ENCODE measurements around the gene PTPMT1.
"Not testable (repeated sequence)": the region's sequence is repeated elsewhere in the genome, so short reads cannot be mapped to it uniquely, and the experiment has no call there.

PTPMT1 gene

GRCh38 chr11:47527186-47527585 is 38.2 kb upstream of the PTPMT1 start:
- H2AK5ac ChIP-seq (ENCODE audit: low read depth, low read length): no peak overlapping the region
- peaks cover 0 to 43% of the 10 kb centered on the region in 2 donors for H3K36me3 ChIP-seq (replicated peaks in 1 of 2; ENCODE audit: control insufficient read depth in 2 of 2, insufficient read depth in 2 of 2, low read length in 2 of 2)
- H2BK120ac ChIP-seq (ENCODE audit: low read depth, low read length): no peak overlapping the region
- H3K4me2 ChIP-seq (ENCODE audit: insufficient read depth, low read length, poor library complexity, severe bottlenecking): no peak overlapping the region
- no peak overlapping the region for H3K9ac ChIP-seq (ENCODE audit: low read depth, low read length, poor library complexity)
- H3K4ac ChIP-seq (ENCODE audit: low read length): no peak overlapping the region
- no peak overlapping the region for H3K18ac ChIP-seq (ENCODE audit: low read length)
- no peaks in the 10 kb centered on the region for H3K27me3 ChIP-seq (ENCODE audit: control insufficient read depth in 3 of 3, insufficient read depth in 3 of 3, low read depth in 1 of 3, low read length in 3 of 3)
- no peak overlapping the region for H4K91ac ChIP-seq (ENCODE audit: low read depth, low read length, poor library complexity)
- no peak overlapping the region for H2BK5ac ChIP-seq (ENCODE audit: low read length)
- DNase-seq (ENCODE audit: low spot score): no peak
- H3K14ac ChIP-seq (ENCODE audit: low read length): no peak overlapping the region
- H3K27ac ChIP-seq (replicated peaks; ENCODE audit: low read length): no peak overlapping the region
- H2BK15ac ChIP-seq (ENCODE audit: low read length): no peak overlapping the region
- no peaks in the 10 kb centered on the region for H3K9me3 ChIP-seq (replicated peaks in 1 of 2; ENCODE audit: control insufficient read depth in 2 of 2, insufficient read depth in 1 of 2, low read depth in 1 of 2, low read length in 2 of 2)
- no peak overlapping the region for H4K8ac ChIP-seq (ENCODE audit: low read depth, low read length)
- no peak overlapping the region for H2AFZ ChIP-seq (ENCODE audit: low read length)
- H3K23ac ChIP-seq (ENCODE audit: low read depth, low read length, poor library complexity): no peak overlapping the region
- H2BK12ac ChIP-seq (ENCODE audit: low read length): no peak overlapping the region
- H3K79me1 ChIP-seq (ENCODE audit: low read depth, low read length): peaks cover 3% of the 10 kb centered on the region
- H3K4me3 ChIP-seq (ENCODE audit: low read length in 2 of 2): no peak overlapping the region
- no CpG with 5 or more reads among the region's 6 CpGs for whole genome bisulfite sequencing, 2 donors (ENCODE audit: extremely low coverage in 2 of 2, insufficient read length in 2 of 2, insufficient replicate concordance in 1 of 2)
- peaks cover 18 to 26% of the 10 kb centered on the region in 2 donors for H3K4me1 ChIP-seq (ENCODE audit: control insufficient read depth in 2 of 2, insufficient read depth in 1 of 2, low read depth in 1 of 2, low read length in 2 of 2)

- H3K36me3 ChIP-seq (replicated peaks in 1 of 2; ENCODE audit: control insufficient read depth in 2 of 2, insufficient read depth in 2 of 2, low read length in 2 of 2): peaks cover 0 to 50% of the 10 kb centered on the region in 2 donors
- H3K27me3 ChIP-seq (ENCODE audit: control insufficient read depth in 3 of 3, insufficient read depth in 3 of 3, low read depth in 1 of 3, low read length in 3 of 3): no peaks in the 10 kb centered on the region
- DNase-seq (ENCODE audit: low spot score): no peak
- H2BK12ac ChIP-seq (ENCODE audit: low read length): no peak overlapping the region
- no peak overlapping the region for H3K4me2 ChIP-seq (ENCODE audit: insufficient read depth, low read length, poor library complexity, severe bottlenecking)
- H3K4ac ChIP-seq (ENCODE audit: low read length): no peak overlapping the region
- no CpG with 5 or more reads among the region's 4 CpGs for WGBS, 2 donors (ENCODE audit: extremely low coverage in 2 of 2, insufficient read length in 2 of 2, insufficient replicate concordance in 1 of 2)
- H3K23ac ChIP-seq (ENCODE audit: low read depth, low read length, poor library complexity): no peak overlapping the region
- no peak overlapping the region for H3K14ac ChIP-seq (ENCODE audit: low read length)
- no peak overlapping the region for H3K4me3 ChIP-seq (ENCODE audit: low read length in 2 of 2)
- H4K91ac ChIP-seq (ENCODE audit: low read depth, low read length, poor library complexity): no peak overlapping the region
- no peak overlapping the region for H2BK15ac ChIP-seq (ENCODE audit: low read length)
- no peak overlapping the region for H4K8ac ChIP-seq (ENCODE audit: low read depth, low read length)
- H2AK5ac ChIP-seq (ENCODE audit: low read depth, low read length): no peak overlapping the region
- H2AFZ ChIP-seq (ENCODE audit: low read length): no peak overlapping the region
- H3K9me3 ChIP-seq (replicated peaks in 1 of 2; ENCODE audit: control insufficient read depth in 2 of 2, insufficient read depth in 1 of 2, low read depth in 1 of 2, low read length in 2 of 2): no peaks in the 10 kb centered on the region
- H2BK5ac ChIP-seq (ENCODE audit: low read length): no peak overlapping the region
- H2BK120ac ChIP-seq (ENCODE audit: low read depth, low read length): no peak overlapping the region
- no peak overlapping the region for H3K27ac ChIP-seq (replicated peaks; ENCODE audit: low read length)
- H3K9ac ChIP-seq (ENCODE audit: low read depth, low read length, poor library complexity): no peak overlapping the region
- peaks cover 7 to 16% of the 10 kb centered on the region in 2 donors for H3K4me1 ChIP-seq (ENCODE audit: control insufficient read depth in 2 of 2, insufficient read depth in 1 of 2, low read depth in 1 of 2, low read length in 2 of 2)
- peaks cover 3% of the 10 kb centered on the region for H3K79me1 ChIP-seq (ENCODE audit: low read depth, low read length)
- H3K18ac ChIP-seq (ENCODE audit: low read length): no peak overlapping the region
Measured at GRCh38 chr11:47529951-47530350, 35.4 kb upstream of the PTPMT1 start.

GRCh38 chr11:47530721-47531120 is 34.7 kb upstream of the PTPMT1 start:
- not testable (repeated sequence) for H3K27ac ChIP-seq (replicated peaks; ENCODE audit: low read length); DNase-seq (ENCODE audit: low spot score)
- WGBS, 2 donors (ENCODE audit: extremely low coverage in 2 of 2, insufficient read length in 2 of 2, insufficient replicate concordance in 1 of 2): no CpG with 5 or more reads among the region's 9 CpGs

GRCh38 chr11:47531666-47532065 is 33.7 kb upstream of the PTPMT1 start:
- no peak overlapping the region for H2BK5ac ChIP-seq (ENCODE audit: low read length)
- H4K91ac ChIP-seq (ENCODE audit: low read depth, low read length, poor library complexity): no peak overlapping the region
- H3K4me3 ChIP-seq (ENCODE audit: low read length in 2 of 2): no peak overlapping the region
- H3K27ac ChIP-seq (replicated peaks; ENCODE audit: low read length): no peak overlapping the region
- peaks cover 1 to 11% of the 10 kb centered on the region in 2 donors for H3K4me1 ChIP-seq (ENCODE audit: control insufficient read depth in 2 of 2, insufficient read depth in 1 of 2, low read depth in 1 of 2, low read length in 2 of 2)
- H3K9ac ChIP-seq (ENCODE audit: low read depth, low read length, poor library complexity): no peak overlapping the region
- no peak overlapping the region for H2BK120ac ChIP-seq (ENCODE audit: low read depth, low read length)
- DNase-seq (ENCODE audit: low spot score): no peak
- peaks cover 0 to 66% of the 10 kb centered on the region in 2 donors for H3K36me3 ChIP-seq (replicated peaks in 1 of 2; ENCODE audit: control insufficient read depth in 2 of 2, insufficient read depth in 2 of 2, low read length in 2 of 2)
- no peak overlapping the region for H2AK5ac ChIP-seq (ENCODE audit: low read depth, low read length)
- H2BK15ac ChIP-seq (ENCODE audit: low read length): no peak overlapping the region
- no peaks in the 10 kb centered on the region for H3K27me3 ChIP-seq (ENCODE audit: control insufficient read depth in 3 of 3, insufficient read depth in 3 of 3, low read depth in 1 of 3, low read length in 3 of 3)
- peaks cover 3% of the 10 kb centered on the region for H3K79me1 ChIP-seq (ENCODE audit: low read depth, low read length)
- no peak overlapping the region for H3K18ac ChIP-seq (ENCODE audit: low read length)
- no CpG with 5 or more reads among the region's 3 CpGs for WGBS, 2 donors (ENCODE audit: extremely low coverage in 2 of 2, insufficient read length in 2 of 2, insufficient replicate concordance in 1 of 2)
- no peak overlapping the region for H3K4ac ChIP-seq (ENCODE audit: low read length)
- no peaks in the 10 kb centered on the region for H3K9me3 ChIP-seq (replicated peaks in 1 of 2; ENCODE audit: control insufficient read depth in 2 of 2, insufficient read depth in 1 of 2, low read depth in 1 of 2, low read length in 2 of 2)
- H4K8ac ChIP-seq (ENCODE audit: low read depth, low read length): no peak overlapping the region
- no peak overlapping the region for H3K23ac ChIP-seq (ENCODE audit: low read depth, low read length, poor library complexity)
- H2AFZ ChIP-seq (ENCODE audit: low read length): no peak overlapping the region
- H2BK12ac ChIP-seq (ENCODE audit: low read length): no peak overlapping the region
- no peak overlapping the region for H3K4me2 ChIP-seq (ENCODE audit: insufficient read depth, low read length, poor library complexity, severe bottlenecking)
- H3K14ac ChIP-seq (ENCODE audit: low read length): no peak overlapping the region

More at GRCh38 chr11:47530721-47531120, 34.7 kb upstream of the PTPMT1 start:
- H3K14ac ChIP-seq (ENCODE audit: low read length); H2BK5ac ChIP-seq (ENCODE audit: low read length); H3K23ac ChIP-seq (ENCODE audit: low read depth, low read length, poor library complexity); H3K4ac ChIP-seq (ENCODE audit: low read length); H2BK15ac ChIP-seq (ENCODE audit: low read length); H3K4me2 ChIP-seq (ENCODE audit: insufficient read depth, low read length, poor library complexity, severe bottlenecking); H3K27me3 ChIP-seq (ENCODE audit: control insufficient read depth in 3 of 3, insufficient read depth in 3 of 3, low read depth in 1 of 3, low read length in 3 of 3); H4K8ac ChIP-seq (ENCODE audit: low read depth, low read length); H3K4me3 ChIP-seq (ENCODE audit: low read length in 2 of 2); H2AFZ ChIP-seq (ENCODE audit: low read length); H2BK12ac ChIP-seq (ENCODE audit: low read length); H4K91ac ChIP-seq (ENCODE audit: low read depth, low read length, poor library complexity); H2BK120ac ChIP-seq (ENCODE audit: low read depth, low read length); H2AK5ac ChIP-seq (ENCODE audit: low read depth, low read length); H3K9ac ChIP-seq (ENCODE audit: low read depth, low read length, poor library complexity); H3K9me3 ChIP-seq (replicated peaks in 1 of 2; ENCODE audit: control insufficient read depth in 2 of 2, insufficient read depth in 1 of 2, low read depth in 1 of 2, low read length in 2 of 2); H3K79me1 ChIP-seq (ENCODE audit: low read depth, low read length); H3K18ac ChIP-seq (ENCODE audit: low read length): not testable (repeated sequence)
- peaks cover 0 to 57% of the 10 kb centered on the region in 2 donors for H3K36me3 ChIP-seq (replicated peaks in 1 of 2; ENCODE audit: control insufficient read depth in 2 of 2, insufficient read depth in 2 of 2, low read length in 2 of 2)
- H3K4me1 ChIP-seq (ENCODE audit: control insufficient read depth in 2 of 2, insufficient read depth in 1 of 2, low read depth in 1 of 2, low read length in 2 of 2): peaks cover 3 to 12% of the 10 kb centered on the region in 2 donors

Measured in neuronal stem cell (in vitro differentiated cells).